ENCODE results near the gene CCDC127.
"Not testable (repeated sequence)": the region's sequence is repeated elsewhere in the genome, so short reads cannot be mapped to it uniquely, and the experiment has no call there.

CCDC127 gene

GRCh38 chr5:198516-199196 lies 19.3 kb downstream of the CCDC127 start:
- no peak overlapping the region for H3K9ac ChIP-seq (ENCODE audit: low read length in 5 of 5)
- H3K4me1 ChIP-seq (ENCODE audit: control insufficient read depth in 5 of 5, insufficient read depth in 5 of 5, low read length in 5 of 5): no peaks in the 10 kb centered on the region
- H3K36me3 ChIP-seq (ENCODE audit: control insufficient read depth in 5 of 5, insufficient read depth in 5 of 5, low read length in 5 of 5): peaks cover 0 to 11% (median 9%) of the 10 kb centered on the region in 5 donors
- H3K27me3 ChIP-seq (ENCODE audit: control insufficient read depth in 5 of 5, insufficient read depth in 4 of 5, low read length in 5 of 5): peaks cover 0 to 4% (median 0%) of the 10 kb centered on the region in 5 donors
- H3K27ac ChIP-seq (ENCODE audit: low read depth, low read length): no peak overlapping the region
- H3K4me3 ChIP-seq (ENCODE audit: low read depth in 1 of 5, low read length in 5 of 5): no peak overlapping the region
- no peaks in the 10 kb centered on the region for H3K9me3 ChIP-seq (ENCODE audit: control insufficient read depth in 5 of 5, low read length in 5 of 5)

- Histone ChIP-seq H3K27ac (ENCODE audit: low read depth, low read length) (no peak overlapping the region), H3K36me3 (ENCODE audit: control insufficient read depth in 5 of 5, insufficient read depth in 5 of 5, low read length in 5 of 5) (peaks cover 0 to 5% (median 2%) of the 10 kb centered on the region in 5 donors), H3K9me3 (ENCODE audit: control insufficient read depth in 5 of 5, low read length in 5 of 5) (no peaks in the 10 kb centered on the region), H3K4me3 (ENCODE audit: low read depth in 1 of 5, low read length in 5 of 5) (no peak overlapping the region), H3K9ac (ENCODE audit: low read length in 5 of 5) (no peak overlapping the region), H3K4me1 (ENCODE audit: control insufficient read depth in 5 of 5, insufficient read depth in 5 of 5, low read length in 5 of 5) (no peaks in the 10 kb centered on the region), H3K27me3 (ENCODE audit: control insufficient read depth in 5 of 5, insufficient read depth in 4 of 5, low read length in 5 of 5) (peaks cover 0 to 4% (median under 1%) of the 10 kb centered on the region in 5 donors)
Observed at GRCh38 chr5:197892-198489, 20.0 kb downstream of the CCDC127 start.

DNA sequence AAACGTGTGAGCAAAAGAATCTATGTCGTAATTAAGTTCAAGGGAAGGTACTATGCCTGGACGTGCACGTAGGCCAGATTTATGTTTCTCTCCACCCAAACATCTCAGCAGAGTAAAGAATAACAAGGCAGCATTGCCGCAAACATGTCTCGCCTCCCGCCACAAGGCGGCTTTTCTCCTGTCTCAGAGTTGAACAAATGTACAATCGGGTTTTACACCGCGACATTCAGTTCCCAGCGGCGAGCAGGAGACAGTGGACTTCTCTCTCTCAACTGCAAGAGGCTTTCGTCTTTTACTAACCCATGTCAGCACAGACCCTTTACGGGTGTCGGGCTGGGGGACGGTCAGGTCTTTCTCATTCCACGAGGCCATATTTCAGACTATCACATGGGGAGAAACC lies 20.9 kb downstream of the CCDC127 start:
- H3K27ac ChIP-seq (ENCODE audit: low read depth, low read length); H3K4me3 ChIP-seq (ENCODE audit: low read depth in 1 of 5, low read length in 5 of 5); H3K9me3 ChIP-seq (ENCODE audit: control insufficient read depth in 5 of 5, low read length in 5 of 5); H3K36me3 ChIP-seq (ENCODE audit: control insufficient read depth in 5 of 5, insufficient read depth in 5 of 5, low read length in 5 of 5); H3K4me1 ChIP-seq (ENCODE audit: control insufficient read depth in 5 of 5, insufficient read depth in 5 of 5, low read length in 5 of 5); H3K27me3 ChIP-seq (ENCODE audit: control insufficient read depth in 5 of 5, insufficient read depth in 4 of 5, low read length in 5 of 5); H3K9ac ChIP-seq (ENCODE audit: low read length in 5 of 5): not testable (repeated sequence)

GRCh38 chr5:196350-196749 lies 21.6 kb downstream of the CCDC127 start:
- peaks cover 0 to 5% (median 2%) of the 10 kb centered on the region in 5 donors for H3K36me3 ChIP-seq (ENCODE audit: control insufficient read depth in 5 of 5, insufficient read depth in 5 of 5, low read length in 5 of 5)
- H3K4me1 ChIP-seq (ENCODE audit: control insufficient read depth in 5 of 5, insufficient read depth in 5 of 5, low read length in 5 of 5): peaks cover 0 to 4% (median 3%) of the 10 kb centered on the region in 5 donors
- peaks cover 0 to 10% (median 6%) of the 10 kb centered on the region in 5 donors for H3K27me3 ChIP-seq (ENCODE audit: control insufficient read depth in 5 of 5, insufficient read depth in 4 of 5, low read length in 5 of 5)
- H3K9me3 ChIP-seq (ENCODE audit: control insufficient read depth in 5 of 5, low read length in 5 of 5): no peaks in the 10 kb centered on the region
- no peak overlapping the region for H3K27ac ChIP-seq (ENCODE audit: low read depth, low read length)
- no peak overlapping the region for H3K4me3 ChIP-seq (ENCODE audit: low read depth in 1 of 5, low read length in 5 of 5)
- H3K9ac ChIP-seq (ENCODE audit: low read length in 5 of 5): no peak overlapping the region

GRCh38 chr5:195401-196160 lies 22.4 kb downstream of the CCDC127 start:
- Histone ChIP-seq H3K27me3 (ENCODE audit: control insufficient read depth in 5 of 5, insufficient read depth in 4 of 5, low read length in 5 of 5) (peaks cover 0 to 10% (median 6%) of the 10 kb centered on the region in 5 donors), H3K27ac (ENCODE audit: low read depth, low read length) (no peak overlapping the region), H3K36me3 (ENCODE audit: control insufficient read depth in 5 of 5, insufficient read depth in 5 of 5, low read length in 5 of 5) (peaks cover 0 to 5% (median 2%) of the 10 kb centered on the region in 5 donors), H3K9ac (ENCODE audit: low read length in 5 of 5) (no peak overlapping the region), H3K4me1 (ENCODE audit: control insufficient read depth in 5 of 5, insufficient read depth in 5 of 5, low read length in 5 of 5) (peaks cover 0 to 12% (median 10%) of the 10 kb centered on the region in 5 donors), H3K4me3 (ENCODE audit: low read depth in 1 of 5, low read length in 5 of 5) (no peak overlapping the region), H3K9me3 (ENCODE audit: control insufficient read depth in 5 of 5, low read length in 5 of 5) (no peaks in the 10 kb centered on the region)

DNA sequence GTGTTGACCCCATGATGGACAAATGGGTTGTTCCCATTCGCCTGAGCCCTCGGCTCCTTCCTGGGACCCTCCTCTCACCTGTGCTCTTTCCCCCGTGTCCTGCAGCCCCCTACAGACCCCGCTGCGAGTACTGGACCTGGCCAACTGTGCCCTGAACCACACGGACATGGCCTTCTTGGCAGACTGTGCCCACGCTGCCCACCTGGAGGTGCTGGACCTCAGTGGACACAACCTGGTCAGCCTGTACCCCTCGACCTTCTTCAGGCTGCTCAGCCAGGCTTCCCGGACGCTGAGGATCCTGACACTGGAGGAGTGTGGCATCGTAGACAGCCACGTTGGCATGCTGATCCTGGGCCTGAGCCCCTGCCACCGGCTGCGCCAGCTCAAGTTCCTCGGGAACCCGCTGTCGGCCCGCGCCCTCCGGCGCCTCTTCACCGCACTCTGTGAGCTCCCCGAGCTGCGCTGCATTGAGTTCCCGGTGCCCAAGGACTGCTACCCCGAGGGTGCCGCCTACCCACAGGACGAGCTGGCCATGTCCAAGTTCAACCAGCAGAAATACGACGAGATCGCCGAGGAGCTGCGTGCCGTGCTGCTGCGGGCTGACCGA lies 23.2 kb downstream of the CCDC127 start:
- Histone ChIP-seq H3K36me3 (ENCODE audit: control insufficient read depth in 5 of 5, insufficient read depth in 5 of 5, low read length in 5 of 5) (peaks cover 0 to 5% (median 2%) of the 10 kb centered on the region in 5 donors), H3K9me3 (ENCODE audit: control insufficient read depth in 5 of 5, low read length in 5 of 5) (no peaks in the 10 kb centered on the region), H3K27ac (ENCODE audit: low read depth, low read length) (no peak overlapping the region), H3K9ac (ENCODE audit: low read length in 5 of 5) (no peak overlapping the region), H3K4me1 (ENCODE audit: control insufficient read depth in 5 of 5, insufficient read depth in 5 of 5, low read length in 5 of 5) (peaks cover 0 to 14% (median 12%) of the 10 kb centered on the region in 5 donors), H3K27me3 (ENCODE audit: control insufficient read depth in 5 of 5, insufficient read depth in 4 of 5, low read length in 5 of 5) (peaks cover 0 to 10% (median 6%) of the 10 kb centered on the region in 5 donors), H3K4me3 (ENCODE audit: low read depth in 1 of 5, low read length in 5 of 5) (no peak overlapping the region)

DNA sequence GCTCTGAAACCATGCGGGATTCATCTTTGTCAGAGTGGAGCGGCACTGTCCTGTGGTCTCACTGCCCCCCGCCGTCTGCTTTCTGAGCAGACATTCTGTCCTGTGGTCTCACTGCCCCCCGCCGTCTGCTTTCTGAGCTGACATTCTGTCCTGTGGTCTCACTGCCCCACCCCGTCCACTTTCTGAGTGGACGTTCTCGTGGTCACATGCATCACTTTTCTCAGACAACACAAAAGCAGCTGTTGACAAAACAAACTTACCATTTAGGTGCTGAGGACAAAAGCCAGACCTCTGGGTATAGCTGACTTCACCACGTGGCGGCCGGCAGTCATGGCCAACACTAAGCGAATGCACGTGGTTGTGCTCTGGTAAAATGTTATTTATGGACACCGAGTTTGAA lies 23.9 kb downstream of the CCDC127 start:
- Histone ChIP-seq H3K9me3 (ENCODE audit: control insufficient read depth in 5 of 5, low read length in 5 of 5) (no peaks in the 10 kb centered on the region), H3K36me3 (ENCODE audit: control insufficient read depth in 5 of 5, insufficient read depth in 5 of 5, low read length in 5 of 5) (peaks cover 0 to 5% (median 2%) of the 10 kb centered on the region in 5 donors), H3K4me3 (ENCODE audit: low read depth in 1 of 5, low read length in 5 of 5) (no peak overlapping the region), H3K9ac (ENCODE audit: low read length in 5 of 5) (no peak overlapping the region), H3K4me1 (ENCODE audit: control insufficient read depth in 5 of 5, insufficient read depth in 5 of 5, low read length in 5 of 5) (peaks cover 0 to 14% (median 12%) of the 10 kb centered on the region in 5 donors), H3K27me3 (ENCODE audit: control insufficient read depth in 5 of 5, insufficient read depth in 4 of 5, low read length in 5 of 5) (peaks cover 0 to 10% (median 6%) of the 10 kb centered on the region in 5 donors), H3K27ac (ENCODE audit: low read depth, low read length) (no peak overlapping the region)

DNA sequence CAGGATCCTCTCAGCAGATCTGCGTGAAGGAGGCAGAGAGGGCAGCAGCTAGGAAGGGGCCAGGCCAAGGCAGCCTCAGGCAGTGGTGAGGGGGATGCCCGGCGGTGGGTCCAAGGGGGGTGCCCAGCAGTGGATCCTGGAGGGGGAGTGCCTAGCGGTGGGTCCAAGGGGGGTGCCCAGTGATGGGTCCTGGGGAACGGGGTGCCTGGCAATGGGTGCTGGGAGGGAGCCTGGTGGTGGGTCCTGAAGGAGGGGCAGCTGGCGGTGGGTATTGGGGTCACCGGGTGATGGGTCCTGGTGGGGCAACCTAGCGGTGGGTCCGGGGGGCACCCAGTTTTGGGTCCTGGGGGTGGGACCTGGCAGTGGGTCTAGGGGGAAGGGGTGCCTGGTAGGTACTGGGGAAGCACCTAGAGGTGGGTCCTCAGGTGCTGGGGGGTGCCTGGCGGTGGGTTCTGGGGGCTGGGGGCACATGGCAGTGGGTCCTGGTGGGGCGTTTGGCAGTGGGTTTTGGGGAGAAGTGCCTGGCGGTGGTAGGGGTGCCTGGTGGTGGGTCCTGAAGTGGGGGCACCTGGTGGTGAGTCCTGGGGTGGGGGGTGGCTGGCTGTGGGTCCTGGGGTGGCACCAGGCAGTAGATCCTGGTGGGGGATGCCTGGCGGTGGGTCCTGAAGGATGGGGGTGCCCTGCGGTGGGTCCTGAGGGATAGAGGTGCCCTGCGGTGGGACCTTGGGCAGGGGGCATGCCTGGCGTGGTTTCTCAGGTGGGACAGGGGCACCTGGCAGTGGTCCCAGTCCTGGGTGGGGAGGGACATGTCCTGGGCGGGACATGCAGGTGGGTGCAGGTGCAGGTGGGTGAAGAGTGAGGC lies 24.8 kb downstream of the CCDC127 start:
- peaks cover 0 to 10% (median 6%) of the 10 kb centered on the region in 5 donors for H3K27me3 ChIP-seq (ENCODE audit: control insufficient read depth in 5 of 5, insufficient read depth in 4 of 5, low read length in 5 of 5)
- H3K9me3 ChIP-seq (ENCODE audit: control insufficient read depth in 5 of 5, low read length in 5 of 5): no peaks in the 10 kb centered on the region
- H3K36me3 ChIP-seq (ENCODE audit: control insufficient read depth in 5 of 5, insufficient read depth in 5 of 5, low read length in 5 of 5): no peaks in the 10 kb centered on the region
- peaks cover 2 to 22% (median 15%) of the 10 kb centered on the region in 5 donors for H3K4me1 ChIP-seq (ENCODE audit: control insufficient read depth in 5 of 5, insufficient read depth in 5 of 5, low read length in 5 of 5)
- no peak overlapping the region for H3K9ac ChIP-seq (ENCODE audit: low read length in 5 of 5)
- no peak overlapping the region for H3K27ac ChIP-seq (ENCODE audit: low read depth, low read length)
- H3K4me3 ChIP-seq (ENCODE audit: low read depth in 1 of 5, low read length in 5 of 5): no peak overlapping the region

GRCh38 chr5:192691-192969 lies 25.3 kb downstream of the CCDC127 start:
- Histone ChIP-seq H3K36me3 (ENCODE audit: control insufficient read depth in 5 of 5, insufficient read depth in 5 of 5, low read length in 5 of 5) (no peaks in the 10 kb centered on the region), H3K4me1 (ENCODE audit: control insufficient read depth in 5 of 5, insufficient read depth in 5 of 5, low read length in 5 of 5) (peaks cover 2 to 25% (median 17%) of the 10 kb centered on the region in 5 donors), H3K9ac (ENCODE audit: low read length in 5 of 5) (no peak overlapping the region), H3K4me3 (ENCODE audit: low read depth in 1 of 5, low read length in 5 of 5) (no peak overlapping the region), H3K9me3 (ENCODE audit: control insufficient read depth in 5 of 5, low read length in 5 of 5) (no peaks in the 10 kb centered on the region), H3K27ac (ENCODE audit: low read depth, low read length) (no peak overlapping the region), H3K27me3 (ENCODE audit: control insufficient read depth in 5 of 5, insufficient read depth in 4 of 5, low read length in 5 of 5) (peaks cover 2 to 10% (median 6%) of the 10 kb centered on the region in 5 donors)

Data from subcutaneous abdominal adipose tissue (tissue), 5 donors.